Fibroblast of lung (primary cell): ENCODE measurements around the gene HMG20A. TPM values are rescaled to one million over a fixed set of nuclear protein-coding genes. Genes with fewer than 3 reads are reported as not detected.

ENCODE experiments used
- DNase-seq, 2 donors: peaks; one replicate each; pipeline versions ENCODE4 v3.0.0 to v3.0.0-alpha.2; 2010; ENCODE audit warnings: low read depth in 2 of 2
- H2AFZ ChIP-seq: 2 replicates; pipeline ENCODE4 v1.5.1; 2012; ENCODE audit warnings: low read length, control low read depth, inconsistent platforms
- H3K27ac ChIP-seq: 2 replicates; pipeline ENCODE4 v1.5.1; 2011; ENCODE audit warnings: low read length, control low read depth; ENCODE audit not compliant: insufficient read depth
- H3K27me3 ChIP-seq: 2 replicates; pipeline ENCODE4 v1.5.1; 2011; ENCODE audit warnings: mild to moderate bottlenecking, low read length; ENCODE audit not compliant: control insufficient read depth, insufficient read depth
- H3K36me3 ChIP-seq: 2 replicates; pipeline ENCODE4 v1.5.1; 2011; ENCODE audit warnings: low read length; ENCODE audit not compliant: control insufficient read depth, insufficient read depth
- H3K4me1 ChIP-seq: 2 replicates; pipeline ENCODE4 v1.5.1; 2011; ENCODE audit warnings: low read length; ENCODE audit not compliant: control insufficient read depth, insufficient read depth; ENCODE audit errors: extremely low read depth
- H3K4me2 ChIP-seq: 2 replicates; pipeline ENCODE4 v1.5.1; 2011; ENCODE audit warnings: low read length, control low read depth; ENCODE audit not compliant: insufficient read depth; ENCODE audit errors: extremely low read depth
- H3K4me3 ChIP-seq, 4 experiments: fragments of 200-600 bp in 1 of 4; sonication (generic) in 1 of 4; replicated peaks in 1 of 4; 2 replicates each; pipeline ENCODE4 v1.5.1; 2011 to 2016; ENCODE audit warnings: low read length in 4 of 4, low read depth in 3 of 4, mild to moderate bottlenecking in 3 of 4, control low read depth in 2 of 4, inconsistent platforms in 1 of 4, mixed read lengths in 1 of 4; ENCODE audit not compliant: insufficient read depth in 1 of 4; ENCODE audit errors: control extremely low read depth in 1 of 4
- H3K79me2 ChIP-seq: 2 replicates; pipeline ENCODE4 v1.5.1; 2012; ENCODE audit warnings: mild to moderate bottlenecking, low read length, inconsistent platforms; ENCODE audit not compliant: control insufficient read depth, insufficient read depth
- H3K9ac ChIP-seq: 2 replicates; pipeline ENCODE4 v1.5.1; 2011; ENCODE audit warnings: mild to moderate bottlenecking, low read length, control low read depth; ENCODE audit not compliant: insufficient read depth
- H3K9me3 ChIP-seq: 2 replicates; pipeline ENCODE4 v1.5.1; 2012; ENCODE audit warnings: low read depth, low read length; ENCODE audit not compliant: control insufficient read depth, insufficient read depth
- H4K20me1 ChIP-seq: 2 replicates; pipeline ENCODE4 v1.5.1; 2011; ENCODE audit warnings: low read length; ENCODE audit not compliant: control insufficient read depth, insufficient read depth; ENCODE audit errors: extremely low read depth
- EZH2 ChIP-seq: IDR thresholded peaks from 2 replicates; pipeline ENCODE4 v1.5.1; 2012; ENCODE audit warnings: low read length, control low read depth, mild to moderate bottlenecking; ENCODE audit errors: missing control alignments
- polyA plus RNA-seq, 2 donors: library from polyadenylated mRNA; depleted of rRNA in 1 of 2; stranded (reverse) in 1 of 2; unstranded in 1 of 2; fragments of >200 nt; gene quantifications; 2 replicates each; pipeline ENCODE4 v1.2.1, GENCODE V29; 2011 to 2012; ENCODE audit warnings: missing spikeins in 1 of 2
- total RNA-seq: library from RNA; depleted of rRNA; stranded (reverse); fragments of >200 nt; gene quantifications from 2 replicates; pipeline ENCODE4 v1.2.1, GENCODE V29; 2014
- TF ChIP-seq, protein P1 (sequence below), 2 donors: IDR thresholded peaks in 1 of 2; conservative IDR thresholded peaks in 1 of 2; 1 replicate in 1 of 2; 2 replicates in 1 of 2; pipeline ENCODE4 v1.5.1; 2011 to 2012; ENCODE audit warnings: low read length in 2 of 2, control low read depth in 1 of 2, inconsistent platforms in 1 of 2, low read depth in 1 of 2, mild to moderate bottlenecking in 1 of 2

HMG20A gene
- total and polyA plus RNA-seq, 2 donors (not counting 1 experiment from before 2014, with no cell fraction given): 26.3 to 38.0 TPM

DNA sequence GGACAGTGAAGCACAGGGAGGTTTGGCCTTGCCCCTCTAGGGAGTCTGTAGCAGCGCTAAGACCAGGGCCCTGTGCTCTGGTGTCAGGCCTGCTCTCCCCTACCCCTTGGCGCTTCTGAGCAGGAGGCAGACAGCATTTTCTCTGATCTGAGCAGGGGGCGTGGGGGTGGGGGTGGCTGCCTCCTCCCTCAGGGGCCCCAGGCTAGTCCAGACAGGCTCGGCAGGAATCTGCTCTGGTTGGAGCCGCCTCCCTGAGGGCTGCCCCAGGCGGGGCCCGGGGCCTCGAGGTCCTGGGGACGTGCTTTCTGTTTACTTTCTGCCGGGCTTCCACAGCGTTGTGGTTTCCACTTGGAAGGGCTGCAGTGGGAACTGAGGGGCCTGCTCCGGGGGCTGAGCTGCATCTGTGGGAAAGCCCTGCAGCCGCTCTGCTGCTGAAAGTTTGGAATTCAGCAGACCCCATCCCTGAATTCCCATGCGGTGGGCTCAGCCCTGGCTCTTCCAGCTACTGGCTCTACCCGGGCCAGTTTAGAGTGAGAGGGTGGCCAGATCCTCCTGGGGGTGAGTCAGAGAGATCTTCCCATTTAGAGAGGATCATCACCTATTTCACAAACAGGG, 106.6 kb downstream of the HMG20A start:
- Histone ChIP-seq H3K4me2 (peak overlapping the region; percentile 11), H3K27ac (no peak overlapping the region), H3K9ac (no peak overlapping the region), H3K9me3 (no peaks in the 10 kb centered on the region), H3K4me1 (peaks cover 6% of the 10 kb centered on the region), H3K79me2 (no peaks in the 10 kb centered on the region), H4K20me1 (no peaks in the 10 kb centered on the region), H2AFZ (peak overlapping the region; percentile 47), H3K4me3 (no peak overlapping the region), H3K27me3 (peaks cover 3% of the 10 kb centered on the region), H3K36me3 (no peaks in the 10 kb centered on the region)
- DNase-seq: peak; percentile 47 to 87
- TF ChIP-seq, protein P1, sequence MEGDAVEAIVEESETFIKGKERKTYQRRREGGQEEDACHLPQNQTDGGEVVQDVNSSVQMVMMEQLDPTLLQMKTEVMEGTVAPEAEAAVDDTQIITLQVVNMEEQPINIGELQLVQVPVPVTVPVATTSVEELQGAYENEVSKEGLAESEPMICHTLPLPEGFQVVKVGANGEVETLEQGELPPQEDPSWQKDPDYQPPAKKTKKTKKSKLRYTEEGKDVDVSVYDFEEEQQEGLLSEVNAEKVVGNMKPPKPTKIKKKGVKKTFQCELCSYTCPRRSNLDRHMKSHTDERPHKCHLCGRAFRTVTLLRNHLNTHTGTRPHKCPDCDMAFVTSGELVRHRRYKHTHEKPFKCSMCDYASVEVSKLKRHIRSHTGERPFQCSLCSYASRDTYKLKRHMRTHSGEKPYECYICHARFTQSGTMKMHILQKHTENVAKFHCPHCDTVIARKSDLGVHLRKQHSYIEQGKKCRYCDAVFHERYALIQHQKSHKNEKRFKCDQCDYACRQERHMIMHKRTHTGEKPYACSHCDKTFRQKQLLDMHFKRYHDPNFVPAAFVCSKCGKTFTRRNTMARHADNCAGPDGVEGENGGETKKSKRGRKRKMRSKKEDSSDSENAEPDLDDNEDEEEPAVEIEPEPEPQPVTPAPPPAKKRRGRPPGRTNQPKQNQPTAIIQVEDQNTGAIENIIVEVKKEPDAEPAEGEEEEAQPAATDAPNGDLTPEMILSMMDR (conservative IDR thresholded peaks at IDR 0.05 in 1 of 2, IDR thresholded peaks at IDR 0.05 in 1 of 2; ENCODE audit: low read depth in 1 of 2, low read length in 2 of 2): no peak
- TF ChIP-seq EZH2: no peak

DNA sequence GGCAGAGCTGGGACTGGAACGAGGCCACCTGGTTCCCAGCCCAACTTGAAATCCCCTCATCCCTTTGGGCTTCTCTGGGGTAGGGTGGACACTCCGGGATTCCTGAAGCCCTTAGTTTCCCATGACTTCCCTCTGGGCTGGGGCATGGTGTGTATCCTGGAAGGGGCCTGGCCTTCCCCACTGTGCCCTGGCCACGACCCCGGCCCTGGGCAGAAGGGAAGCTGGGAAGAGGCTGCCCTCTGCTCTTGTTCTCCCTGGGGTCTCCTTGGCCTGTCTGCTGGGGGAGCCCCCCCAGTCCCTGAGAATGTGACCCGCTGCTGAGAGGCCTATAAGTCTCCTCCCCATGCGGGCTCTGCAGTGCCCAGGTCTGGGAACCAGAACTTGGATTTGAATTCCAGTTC, 107.1 kb downstream of the HMG20A start:
- Histone ChIP-seq H3K36me3 (no peaks in the 10 kb centered on the region), H3K4me3 (no peak overlapping the region), H3K27ac (no peak overlapping the region), H3K4me1 (peaks cover 6% of the 10 kb centered on the region), H3K27me3 (peaks cover 3% of the 10 kb centered on the region), H3K4me2 (no peak overlapping the region), H3K79me2 (no peaks in the 10 kb centered on the region), H3K9me3 (no peaks in the 10 kb centered on the region), H4K20me1 (no peaks in the 10 kb centered on the region), H2AFZ (no peak overlapping the region), H3K9ac (no peak overlapping the region)
- TF ChIP-seq, protein P1 (conservative IDR thresholded peaks at IDR 0.05 in 1 of 2, IDR thresholded peaks at IDR 0.05 in 1 of 2; ENCODE audit: low read depth in 1 of 2, low read length in 2 of 2): no peak
- TF ChIP-seq EZH2: no peak
- peak in 1 of 2 donors; percentile 40 for DNase-seq

DNA sequence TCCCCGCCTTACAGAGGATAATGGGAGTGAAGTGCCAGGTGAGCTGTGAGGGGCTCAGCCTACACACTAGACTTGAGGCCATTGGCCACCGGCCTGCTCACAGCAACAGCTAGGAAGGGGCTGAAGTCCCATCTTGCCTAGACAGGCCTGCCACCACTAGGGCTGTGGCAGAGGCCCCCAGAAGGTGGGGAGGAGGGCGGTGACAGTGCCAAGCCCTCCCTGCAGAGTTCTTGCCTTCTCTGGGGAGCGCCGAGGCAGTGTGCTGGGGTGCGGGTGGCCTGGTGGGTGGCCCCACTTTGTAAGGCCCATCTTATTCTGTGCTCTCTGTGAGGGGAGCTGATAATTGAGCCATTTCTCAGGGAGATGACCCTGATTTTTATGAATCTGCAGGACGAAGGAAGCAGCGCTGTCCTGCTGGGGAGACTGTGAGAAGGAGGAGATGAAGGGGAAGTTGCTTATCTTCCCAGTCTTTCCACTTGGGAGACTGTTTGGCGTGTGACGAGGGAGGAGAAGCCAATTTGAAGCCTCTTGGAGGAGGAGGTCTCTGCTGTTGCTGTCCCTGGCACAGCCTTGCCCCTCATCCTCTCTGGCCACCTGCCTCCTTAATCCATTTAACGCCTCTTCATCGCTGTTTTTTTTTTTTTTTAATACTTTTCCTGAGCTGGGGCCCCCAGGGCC, 107.7 kb downstream of the HMG20A start:
- Histone ChIP-seq H3K9me3 (no peaks in the 10 kb centered on the region), H3K79me2 (no peaks in the 10 kb centered on the region), H4K20me1 (no peaks in the 10 kb centered on the region), H3K27ac (no peak overlapping the region), H3K9ac (no peak overlapping the region), H2AFZ (no peak overlapping the region), H3K36me3 (no peaks in the 10 kb centered on the region), H3K4me1 (peaks cover 6% of the 10 kb centered on the region), H3K4me2 (no peak overlapping the region), H3K4me3 (no peak overlapping the region), H3K27me3 (peaks cover 8% of the 10 kb centered on the region)
- no peak for DNase-seq
- TF ChIP-seq, protein P1 (conservative IDR thresholded peaks at IDR 0.05 in 1 of 2, IDR thresholded peaks at IDR 0.05 in 1 of 2; ENCODE audit: low read depth in 1 of 2, low read length in 2 of 2): no peak
- no peak for TF ChIP-seq EZH2
